ENCODE data around the gene SYCE1L.

DNA sequence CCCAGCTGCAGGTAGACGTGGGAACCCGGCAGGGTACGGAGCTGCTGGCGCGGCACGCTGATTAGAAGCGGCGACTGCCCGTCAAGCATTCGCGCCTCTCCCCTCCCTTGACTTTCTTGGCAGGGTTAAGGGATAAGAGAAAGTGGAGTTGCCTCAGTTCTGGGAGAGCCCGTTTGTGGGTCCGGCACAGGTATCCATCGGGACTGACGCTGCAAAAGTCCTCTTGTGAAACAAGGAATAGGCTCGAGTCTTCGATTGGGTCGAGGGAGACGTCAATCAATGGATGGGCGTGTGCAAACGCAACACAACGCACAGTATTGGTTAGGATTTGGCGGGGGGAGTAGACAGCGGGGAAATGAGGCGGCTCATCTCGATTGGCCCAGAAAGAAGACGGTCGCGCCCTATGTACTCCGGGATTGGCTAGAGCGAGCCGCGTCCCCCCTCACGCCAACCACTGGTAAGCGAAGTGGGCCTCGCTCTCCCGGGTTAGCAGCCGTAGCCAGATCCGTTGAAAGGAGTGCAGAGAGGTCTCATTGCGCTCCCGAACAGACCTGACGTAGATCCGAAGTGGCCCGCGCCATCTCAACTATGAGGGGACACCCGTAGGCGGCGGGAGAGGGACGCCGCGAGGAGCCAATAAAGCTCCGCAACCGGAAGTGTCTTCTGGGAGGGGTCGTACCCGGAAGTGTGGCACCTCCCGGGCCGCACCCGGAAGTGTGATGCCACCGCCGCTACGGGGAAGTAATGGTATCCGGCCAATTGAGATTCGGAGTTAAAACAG lies 8.5 kb upstream of the SYCE1L start, which contains the start of gene MON1B:
- TF ChIP-seq, protein P1, sequence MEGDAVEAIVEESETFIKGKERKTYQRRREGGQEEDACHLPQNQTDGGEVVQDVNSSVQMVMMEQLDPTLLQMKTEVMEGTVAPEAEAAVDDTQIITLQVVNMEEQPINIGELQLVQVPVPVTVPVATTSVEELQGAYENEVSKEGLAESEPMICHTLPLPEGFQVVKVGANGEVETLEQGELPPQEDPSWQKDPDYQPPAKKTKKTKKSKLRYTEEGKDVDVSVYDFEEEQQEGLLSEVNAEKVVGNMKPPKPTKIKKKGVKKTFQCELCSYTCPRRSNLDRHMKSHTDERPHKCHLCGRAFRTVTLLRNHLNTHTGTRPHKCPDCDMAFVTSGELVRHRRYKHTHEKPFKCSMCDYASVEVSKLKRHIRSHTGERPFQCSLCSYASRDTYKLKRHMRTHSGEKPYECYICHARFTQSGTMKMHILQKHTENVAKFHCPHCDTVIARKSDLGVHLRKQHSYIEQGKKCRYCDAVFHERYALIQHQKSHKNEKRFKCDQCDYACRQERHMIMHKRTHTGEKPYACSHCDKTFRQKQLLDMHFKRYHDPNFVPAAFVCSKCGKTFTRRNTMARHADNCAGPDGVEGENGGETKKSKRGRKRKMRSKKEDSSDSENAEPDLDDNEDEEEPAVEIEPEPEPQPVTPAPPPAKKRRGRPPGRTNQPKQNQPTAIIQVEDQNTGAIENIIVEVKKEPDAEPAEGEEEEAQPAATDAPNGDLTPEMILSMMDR (conservative IDR thresholded peaks at IDR 0.05) = no peak
- no peak for TF ChIP-seq EZH2 (IDR thresholded peaks at IDR 0.05; ENCODE audit: low read depth)

All from PC-9 (cell line).